ENCODE data around the gene NSD2. TPM values are rescaled to one million over a fixed set of nuclear protein-coding genes. Genes with fewer than 3 reads are reported as not detected.

NSD2 gene
- total and polyA plus RNA-seq, 9 of the 15 experiments (the other 6 are each of a cell fraction or from before 2014, with no cell fraction given), result 6.4 to 126 (median 58.8) TPM

GRCh38 chr4:1870578-1871443 is at the start of gene NSD2 (continued):
- peak; percentile 87 for TF ChIP-seq AFF4 (CRISPR knock-in tag; IDR thresholded peaks at IDR 0.05)
- TF ChIP-seq TFAM (CRISPR knock-in tag; conservative IDR thresholded peaks at IDR 0.05), result no peak
- TF ChIP-seq IRF1 (CRISPR knock-in tag; IDR thresholded peaks at IDR 0.05; ENCODE audit: borderline replicate concordance), result no peak; the same call in 1 of the 2 replicates
- peak; percentile 87 for TF ChIP-seq ZNF589 (CRISPR knock-in tag; IDR thresholded peaks at IDR 0.05; ENCODE audit: low read depth)
- TF ChIP-seq E2F4 (CRISPR knock-in tag; IDR thresholded peaks at IDR 0.05; ENCODE audit: low read depth), result peak; percentile 89; the same call in 1 of the 2 replicates
- TF ChIP-seq BRF1 (IDR thresholded peaks at IDR 0.05; ENCODE audit: borderline replicate concordance, extremely low read depth, insufficient read length), result no peak
- no peak for TF ChIP-seq ZNF551 (CRISPR knock-in tag; IDR thresholded peaks at IDR 0.05)
- TF ChIP-seq MGA (IDR thresholded peaks at IDR 0.05), result peak; percentile 97

Data from K562 (cell line).